H9 (cell line): ENCODE results near the gene ATP1A4. TPM values are rescaled to one million over a fixed set of nuclear protein-coding genes. Genes with fewer than 3 reads are reported as not detected.
A peak's percentile ranks its signal among the peaks of the same experiment; 100 is the strongest.

Source experiments
- DNase-seq: peaks from one replicate; pipeline ENCODE4 v3.0.0-alpha.2; 2017
- H2AFZ ChIP-seq: one replicate; pipeline ENCODE4 v1.6.1; 2013; ENCODE audit warnings: mild to moderate bottlenecking, low read length, control low read depth, moderate library complexity
- H2AK5ac ChIP-seq: 2 replicates; pipeline ENCODE4 v1.6.1; 2013; ENCODE audit warnings: low read length, control low read depth, mixed read lengths; ENCODE audit not compliant: insufficient read length
- H2BK120ac ChIP-seq: one replicate; pipeline ENCODE4 v1.6.1; 2013; ENCODE audit warnings: low read depth, mild to moderate bottlenecking, low read length, control low read depth, inconsistent platforms; ENCODE audit not compliant: poor library complexity, severe bottlenecking
- H2BK12ac ChIP-seq: 2 replicates; pipeline ENCODE4 v1.6.1; 2013; ENCODE audit warnings: low read length, control low read depth, mixed read lengths, low read depth; ENCODE audit not compliant: insufficient read length
- H2BK15ac ChIP-seq: 2 replicates; pipeline ENCODE4 v1.6.1; 2013; ENCODE audit warnings: low read depth, low read length, control low read depth
- H2BK20ac ChIP-seq: one replicate; pipeline ENCODE4 v1.6.1; 2013; ENCODE audit warnings: low read depth, mild to moderate bottlenecking, low read length, control low read depth, inconsistent platforms; ENCODE audit not compliant: poor library complexity, severe bottlenecking
- H2BK5ac ChIP-seq: 2 replicates; pipeline ENCODE4 v1.6.1; 2013; ENCODE audit warnings: low read length, control low read depth, mixed read lengths; ENCODE audit not compliant: insufficient read length
- H3K14ac ChIP-seq: 2 replicates; pipeline ENCODE4 v1.6.1; 2013; ENCODE audit warnings: low read length, control low read depth; ENCODE audit not compliant: insufficient read depth
- H3K18ac ChIP-seq: 2 replicates; pipeline ENCODE4 v1.6.1; 2013; ENCODE audit warnings: low read depth, mild to moderate bottlenecking, mixed read lengths, low read length, control low read depth; ENCODE audit not compliant: insufficient read length
- H3K23ac ChIP-seq: 2 replicates; pipeline ENCODE4 v1.6.1; 2013; ENCODE audit warnings: low read length, control low read depth, mixed read lengths, low read depth; ENCODE audit not compliant: insufficient read length
- H3K23me2 ChIP-seq: 2 replicates; pipeline ENCODE4 v1.6.1; 2013; ENCODE audit warnings: low read depth, mild to moderate bottlenecking, mixed read lengths, low read length, control low read depth; ENCODE audit not compliant: insufficient read length, poor library complexity, severe bottlenecking
- H3K27ac ChIP-seq: 2 replicates; pipeline ENCODE4 v1.5.1; 2013; ENCODE audit warnings: low read length, control low read depth, mixed read lengths, low read depth; ENCODE audit not compliant: insufficient read length
- H3K27me3 ChIP-seq: 2 replicates; pipeline ENCODE4 v1.6.1; 2013; ENCODE audit warnings: low read length, control low read depth, inconsistent platforms; ENCODE audit not compliant: insufficient read depth
- H3K4ac ChIP-seq: 2 replicates; pipeline ENCODE4 v1.6.1; 2013; ENCODE audit warnings: low read depth, mild to moderate bottlenecking, control low read depth, inconsistent platforms, low read length, moderate library complexity
- H3K4me1 ChIP-seq: 2 replicates; pipeline ENCODE4 v1.6.1; 2013; ENCODE audit warnings: low read length, control low read depth, inconsistent platforms; ENCODE audit not compliant: insufficient read depth
- H3K4me2 ChIP-seq: 2 replicates; pipeline ENCODE4 v1.6.1; 2013; ENCODE audit warnings: low read length, control low read depth, mixed read lengths; ENCODE audit not compliant: insufficient read length, insufficient read depth
- H3K56ac ChIP-seq: 2 replicates; pipeline ENCODE4 v1.6.1; 2013; ENCODE audit warnings: low read depth, mild to moderate bottlenecking, mixed read lengths, low read length, control low read depth; ENCODE audit not compliant: insufficient read length
- H3K79me1 ChIP-seq: 2 replicates; pipeline ENCODE4 v1.6.1; 2013; ENCODE audit warnings: low read depth, mild to moderate bottlenecking, moderate library complexity, low read length, control low read depth, inconsistent platforms; ENCODE audit not compliant: insufficient read depth, poor library complexity, severe bottlenecking
- H3K79me2 ChIP-seq: 2 replicates; pipeline ENCODE4 v1.6.1; 2013; ENCODE audit warnings: low read length, control low read depth, inconsistent platforms; ENCODE audit not compliant: insufficient read depth
- H3K9ac ChIP-seq: 2 replicates; pipeline ENCODE4 v1.6.1; 2013; ENCODE audit warnings: low read length, control low read depth, mixed read lengths; ENCODE audit not compliant: insufficient read length; ENCODE audit errors: extremely low read depth
- H3K9me3 ChIP-seq: one replicate; pipeline ENCODE4 v1.6.1; 2013; ENCODE audit warnings: low read depth, low read length, inconsistent platforms; ENCODE audit not compliant: control insufficient read depth
- H3T11ph ChIP-seq: one replicate; pipeline ENCODE4 v1.6.1; 2013; ENCODE audit warnings: mild to moderate bottlenecking, low read length, control low read depth, inconsistent platforms
- H4K20me1 ChIP-seq: one replicate; pipeline ENCODE4 v1.6.1; 2013; ENCODE audit not compliant: control insufficient read depth, insufficient read length, insufficient read depth
- H4K5ac ChIP-seq: 2 replicates; pipeline ENCODE4 v1.6.1; 2013; ENCODE audit warnings: low read depth, mild to moderate bottlenecking, mixed read lengths, low read length, control low read depth; ENCODE audit not compliant: insufficient read length
- H4K8ac ChIP-seq: replicated peaks from 2 replicates; pipeline ENCODE4 v1.6.1; 2013; ENCODE audit warnings: low read length, control low read depth, mixed read lengths, low read depth; ENCODE audit not compliant: insufficient read length
- H4K91ac ChIP-seq: 2 replicates; pipeline ENCODE4 v1.6.1; 2013; ENCODE audit warnings: low read depth, mild to moderate bottlenecking, moderate library complexity, mixed read lengths, low read length, control low read depth; ENCODE audit not compliant: insufficient read length
- H3K27ac Mint-ChIP-seq, 3 experiments: 2 replicates in 2 of 3; 3 replicates in 1 of 3; pipeline ENCODE4 v1.8.0; 2020 to 2021; ENCODE audit warnings: mixed read lengths in 3 of 3, mild to moderate bottlenecking in 1 of 3, moderate library complexity in 1 of 3
- H3K27me3 Mint-ChIP-seq: 2 replicates; pipeline ENCODE4 v1.8.0; 2021; ENCODE audit warnings: low read depth, mild to moderate bottlenecking, moderate library complexity, mixed read lengths
- H3K36me3 Mint-ChIP-seq, 3 experiments: 2 replicates in 2 of 3; 3 replicates in 1 of 3; pipeline ENCODE4 v1.8.0; 2020 to 2021; ENCODE audit warnings: low read depth in 3 of 3, mixed read lengths in 3 of 3; ENCODE audit not compliant: insufficient read depth in 1 of 3
- H3K4me1 Mint-ChIP-seq, 2 experiments: 2 replicates each; pipeline ENCODE4 v1.8.0; 2020; ENCODE audit warnings: mixed read lengths in 2 of 2
- H3K4me3 Mint-ChIP-seq, 2 experiments: 2 replicates in 1 of 2; 3 replicates in 1 of 2; pipeline ENCODE4 v1.8.0; 2020 to 2021; ENCODE audit warnings: mild to moderate bottlenecking in 2 of 2, mixed read lengths in 2 of 2, moderate library complexity in 1 of 2
- H3K9me3 Mint-ChIP-seq, 2 experiments: 2 replicates in 1 of 2; 3 replicates in 1 of 2; pipeline ENCODE4 v1.8.0; 2020; ENCODE audit warnings: mild to moderate bottlenecking in 2 of 2, mixed read lengths in 2 of 2, moderate library complexity in 1 of 2
- CTCF ChIP-seq: fragments of 200-600 bp; sonication (generic); conservative IDR thresholded peaks from 3 replicates; pipeline ENCODE4 v1.8.0; 2021; ENCODE audit warnings: antibody characterized with exemption, mild to moderate bottlenecking
- WGBS: extraction: QIAGEN DNeasy Blood & Tissue Kit; methylation state at CpG from one replicate; pipeline ENCODE4 v1.1.7; 2013; ENCODE audit warnings: missing lambda C conversion rate, low lambda C conversion rate, mixed read lengths; ENCODE audit not compliant: insufficient read length; ENCODE audit errors: extremely low coverage; 5-methylcytosine and 5-hydroxymethylcytosine counted together
- total RNA-seq: library from RNA; stranded (reverse); gene quantifications from 2 replicates; pipeline ENCODE4 v1.2.1, GENCODE V29; 2021

ATP1A4 gene
- total RNA-seq, 1 experiment from 2014 or later: 0.20 TPM

- Histone ChIP-seq H3K4me2 (no peak overlapping the region), H3T11ph (no peak overlapping the region), H2BK120ac (no peak overlapping the region), H2AFZ (no peak overlapping the region), H3K23ac (no peak overlapping the region), H4K91ac (no peak overlapping the region), H4K20me1 (no peaks in the 10 kb centered on the region), H3K23me2 (no peaks in the 10 kb centered on the region), H3K27me3 (no peaks in the 10 kb centered on the region), H3K9me3 (no peaks in the 10 kb centered on the region), H3K9ac (no peak overlapping the region), H4K8ac (peak overlapping the region; percentile 0), H3K18ac (no peak overlapping the region), H3K79me2 (no peaks in the 10 kb centered on the region), H4K5ac (no peak overlapping the region), H3K56ac (no peak overlapping the region), H2AK5ac (no peak overlapping the region), H3K27ac (no peak overlapping the region), H3K4ac (no peak overlapping the region), H3K14ac (no peak overlapping the region), H3K79me1 (no peaks in the 10 kb centered on the region), H2BK20ac (no peak overlapping the region), H2BK12ac (no peak overlapping the region), H2BK15ac (no peak overlapping the region), H3K4me1 (peaks cover 3% of the 10 kb centered on the region; the same call in 1 of the 2 replicates), H2BK5ac (no peak overlapping the region)
- peaks cover 8% of the 10 kb centered on the region for H3K27me3 Mint-ChIP-seq
- peaks cover 6 to 12% of the 10 kb centered on the region in 2 experiments; a peak in 2 of 4 replicates for H3K4me1 Mint-ChIP-seq
- TF ChIP-seq CTCF: no peak
- H3K27ac Mint-ChIP-seq: no peak overlapping the region
- no peak for DNase-seq
- H3K4me3 Mint-ChIP-seq: no peak overlapping the region
- no CpG with 5 or more reads among the region's 2 CpGs for WGBS
- H3K9me3 Mint-ChIP-seq: no peaks in the 10 kb centered on the region
- no peaks in the 10 kb centered on the region; a peak in 1 of 7 replicates for H3K36me3 Mint-ChIP-seq
These were observed 43.3 kb downstream of the ATP1A4 start for GRCh38 chr1:160194737-160195059.
